K562 (cell line): ENCODE results near the gene CCT5. TPM values are rescaled to one million over a fixed set of nuclear protein-coding genes. Genes with fewer than 3 reads are reported as not detected.
A peak's percentile ranks its signal among the peaks of the same experiment; 100 is the strongest.

Experiments
- CEBPB ChIP-seq: fragments of 450-650 bp; IDR thresholded peaks from 2 replicates; pipeline ENCODE4 v1.6.1; 2016; ENCODE audit warnings: missing genetic modification characterization, missing compliant biosample characterization
- GTF2A2 ChIP-seq: IDR thresholded peaks from 2 replicates; pipeline ENCODE4 v1.6.1; 2016; ENCODE audit warnings: mild to moderate bottlenecking, missing genetic modification characterization, missing compliant biosample characterization
- NCOA6 ChIP-seq: fragments of 450-650 bp; IDR thresholded peaks from 2 replicates; pipeline ENCODE4 v1.6.1; 2017; ENCODE audit warnings: mild to moderate bottlenecking
- NFE2L1 ChIP-seq: fragments of 450-650 bp; IDR thresholded peaks from 2 replicates; pipeline ENCODE4 v1.6.1; 2016; ENCODE audit warnings: missing genetic modification characterization, low read depth, mild to moderate bottlenecking, missing compliant biosample characterization, moderate library complexity, borderline replicate concordance
- RBFOX2 ChIP-seq: fragments of 200-400 bp; formaldehyde crosslinking; IDR thresholded peaks from 2 replicates; pipeline ENCODE4 v1.6.1; 2017; ENCODE audit warnings: low read depth, mild to moderate bottlenecking, low read length, moderate library complexity
- SP1 ChIP-seq: sonication (generic); formaldehyde crosslinking; IDR thresholded peaks from 2 replicates; pipeline ENCODE4 v1.8.1; 2022; ENCODE audit warnings: mild to moderate bottlenecking, missing genetic modification reagents
- ZBTB17 ChIP-seq: fragments of 450-650 bp; formaldehyde crosslinking; IDR thresholded peaks from 2 replicates; pipeline ENCODE4 v1.4.0; 2020; ENCODE audit warnings: mild to moderate bottlenecking
- ZNF175 ChIP-seq: fragments of 200-800 bp; sonication (Bioruptor generic); IDR thresholded peaks from 2 replicates; pipeline ENCODE4 v1.6.1; 2016; ENCODE audit warnings: low read depth, mild to moderate bottlenecking, missing genetic modification characterization, missing compliant biosample characterization
- polyA plus RNA-seq, 8 experiments: library from polyadenylated mRNA; depleted of rRNA in 4 of 8; stranded (reverse) in 5 of 8; unstranded in 3 of 8; fragments of >200 nt; fragmentation: Nextera tagmentation in 2 of 8; fragmentation: Illumina TruSeq in 1 of 8; extraction: Ambion mirVana in 2 of 8; extraction: Trizol in 1 of 8; gene quantifications; 2 replicates each; pipeline versions ENCODE4 v1.2.1 to v1.2.3, GENCODE V29; 2011 to 2014; ENCODE audit warnings: inconsistent platforms in 1 of 8, missing spikeins in 1 of 8
- total RNA-seq, 7 experiments: library from RNA; depleted of rRNA in 6 of 7; stranded (reverse); fragments of >200 nt in 6 of 7; fragmentation: Illumina TruSeq in 2 of 7; extraction: Trizol in 2 of 7; gene quantifications; 2 replicates each; pipeline versions ENCODE4 v1.2.1 to v1.2.3, GENCODE V29; 2011 to 2021; ENCODE audit warnings: low replicate concordance in 1 of 7
- TF ChIP-seq, protein P1 (sequence below), 2 experiments: fragments of 450-650 bp in 1 of 2; sonication (generic) in 1 of 2; formaldehyde crosslinking in 1 of 2; IDR thresholded peaks; 2 replicates each; pipeline versions ENCODE4 v1.7.1 to v1.9.0; 2016 to 2022; ENCODE audit warnings: inconsistent platforms in 1 of 2, mild to moderate bottlenecking in 1 of 2, missing genetic modification reagents in 1 of 2
- TF ChIP-seq, protein P2 (sequence below): fragments of 250-450 bp; sonication (Bioruptor Pico); IDR thresholded peaks from 2 replicates; pipeline ENCODE4 v1.4.0; 2020; ENCODE audit warnings: mild to moderate bottlenecking, moderate library complexity
- TF ChIP-seq, protein P3 (sequence below): sonication (generic); IDR thresholded peaks from 2 replicates; pipeline ENCODE4 v1.6.1; 2016
- TF ChIP-seq, protein P4 (sequence below), 2 experiments: fragments of 450-650 bp; conservative IDR thresholded peaks; 2 replicates each; pipeline ENCODE4 v1.6.1; 2017; ENCODE audit warnings: mild to moderate bottlenecking in 2 of 2, moderate library complexity in 2 of 2

Gene CCT5
- total and polyA plus RNA-seq, 9 of the 15 experiments (the other 6 are each of a cell fraction or from before 2014, with no cell fraction given), result 782 to 1,606 (median 1,153) TPM

- TF ChIP-seq, protein P1, sequence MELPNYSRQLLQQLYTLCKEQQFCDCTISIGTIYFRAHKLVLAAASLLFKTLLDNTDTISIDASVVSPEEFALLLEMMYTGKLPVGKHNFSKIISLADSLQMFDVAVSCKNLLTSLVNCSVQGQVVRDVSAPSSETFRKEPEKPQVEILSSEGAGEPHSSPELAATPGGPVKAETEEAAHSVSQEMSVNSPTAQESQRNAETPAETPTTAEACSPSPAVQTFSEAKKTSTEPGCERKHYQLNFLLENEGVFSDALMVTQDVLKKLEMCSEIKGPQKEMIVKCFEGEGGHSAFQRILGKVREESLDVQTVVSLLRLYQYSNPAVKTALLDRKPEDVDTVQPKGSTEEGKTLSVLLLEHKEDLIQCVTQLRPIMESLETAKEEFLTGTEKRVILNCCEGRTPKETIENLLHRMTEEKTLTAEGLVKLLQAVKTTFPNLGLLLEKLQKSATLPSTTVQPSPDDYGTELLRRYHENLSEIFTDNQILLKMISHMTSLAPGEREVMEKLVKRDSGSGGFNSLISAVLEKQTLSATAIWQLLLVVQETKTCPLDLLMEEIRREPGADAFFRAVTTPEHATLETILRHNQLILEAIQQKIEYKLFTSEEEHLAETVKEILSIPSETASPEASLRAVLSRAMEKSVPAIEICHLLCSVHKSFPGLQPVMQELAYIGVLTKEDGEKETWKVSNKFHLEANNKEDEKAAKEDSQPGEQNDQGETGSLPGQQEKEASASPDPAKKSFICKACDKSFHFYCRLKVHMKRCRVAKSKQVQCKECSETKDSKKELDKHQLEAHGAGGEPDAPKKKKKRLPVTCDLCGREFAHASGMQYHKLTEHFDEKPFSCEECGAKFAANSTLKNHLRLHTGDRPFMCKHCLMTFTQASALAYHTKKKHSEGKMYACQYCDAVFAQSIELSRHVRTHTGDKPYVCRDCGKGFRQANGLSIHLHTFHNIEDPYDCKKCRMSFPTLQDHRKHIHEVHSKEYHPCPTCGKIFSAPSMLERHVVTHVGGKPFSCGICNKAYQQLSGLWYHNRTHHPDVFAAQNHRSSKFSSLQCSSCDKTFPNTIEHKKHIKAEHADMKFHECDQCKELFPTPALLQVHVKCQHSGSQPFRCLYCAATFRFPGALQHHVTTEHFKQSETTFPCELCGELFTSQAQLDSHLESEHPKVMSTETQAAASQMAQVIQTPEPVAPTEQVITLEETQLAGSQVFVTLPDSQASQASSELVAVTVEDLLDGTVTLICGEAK (IDR thresholded peaks at IDR 0.05), result no peak
- TF ChIP-seq, protein P1 (CRISPR knock-in tag; IDR thresholded peaks at IDR 0.05), result no peak
- TF ChIP-seq GTF2A2 (tag), result peak; percentile 4; the same call in 1 of the 2 replicates
- TF ChIP-seq, protein P2, sequence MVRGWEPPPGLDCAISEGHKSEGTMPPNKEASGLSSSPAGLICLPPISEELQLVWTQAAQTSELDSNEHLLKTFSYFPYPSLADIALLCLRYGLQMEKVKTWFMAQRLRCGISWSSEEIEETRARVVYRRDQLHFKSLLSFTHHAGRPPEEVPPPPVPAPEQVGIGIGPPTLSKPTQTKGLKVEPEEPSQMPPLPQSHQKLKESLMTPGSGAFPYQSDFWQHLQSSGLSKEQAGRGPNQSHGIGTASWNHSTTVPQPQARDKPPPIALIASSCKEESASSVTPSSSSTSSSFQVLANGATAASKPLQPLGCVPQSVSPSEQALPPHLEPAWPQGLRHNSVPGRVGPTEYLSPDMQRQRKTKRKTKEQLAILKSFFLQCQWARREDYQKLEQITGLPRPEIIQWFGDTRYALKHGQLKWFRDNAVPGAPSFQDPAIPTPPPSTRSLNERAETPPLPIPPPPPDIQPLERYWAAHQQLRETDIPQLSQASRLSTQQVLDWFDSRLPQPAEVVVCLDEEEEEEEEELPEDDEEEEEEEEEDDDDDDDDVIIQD (CRISPR knock-in tag), result no peak
- TF ChIP-seq RBFOX2, result no peak
- TF ChIP-seq NCOA6, result no peak
- no peak for TF ChIP-seq SP1 (CRISPR knock-in tag)
- TF ChIP-seq, protein P3, sequence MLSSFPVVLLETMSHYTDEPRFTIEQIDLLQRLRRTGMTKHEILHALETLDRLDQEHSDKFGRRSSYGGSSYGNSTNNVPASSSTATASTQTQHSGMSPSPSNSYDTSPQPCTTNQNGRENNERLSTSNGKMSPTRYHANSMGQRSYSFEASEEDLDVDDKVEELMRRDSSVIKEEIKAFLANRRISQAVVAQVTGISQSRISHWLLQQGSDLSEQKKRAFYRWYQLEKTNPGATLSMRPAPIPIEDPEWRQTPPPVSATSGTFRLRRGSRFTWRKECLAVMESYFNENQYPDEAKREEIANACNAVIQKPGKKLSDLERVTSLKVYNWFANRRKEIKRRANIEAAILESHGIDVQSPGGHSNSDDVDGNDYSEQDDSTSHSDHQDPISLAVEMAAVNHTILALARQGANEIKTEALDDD, result no peak
- no peak for TF ChIP-seq ZBTB17 (CRISPR knock-in tag)
- TF ChIP-seq CEBPB (tag), result no peak
- TF ChIP-seq NFE2L1, result peak; percentile 74
- TF ChIP-seq ZNF175 (CRISPR knock-in tag), result no peak
- TF ChIP-seq, protein P4, sequence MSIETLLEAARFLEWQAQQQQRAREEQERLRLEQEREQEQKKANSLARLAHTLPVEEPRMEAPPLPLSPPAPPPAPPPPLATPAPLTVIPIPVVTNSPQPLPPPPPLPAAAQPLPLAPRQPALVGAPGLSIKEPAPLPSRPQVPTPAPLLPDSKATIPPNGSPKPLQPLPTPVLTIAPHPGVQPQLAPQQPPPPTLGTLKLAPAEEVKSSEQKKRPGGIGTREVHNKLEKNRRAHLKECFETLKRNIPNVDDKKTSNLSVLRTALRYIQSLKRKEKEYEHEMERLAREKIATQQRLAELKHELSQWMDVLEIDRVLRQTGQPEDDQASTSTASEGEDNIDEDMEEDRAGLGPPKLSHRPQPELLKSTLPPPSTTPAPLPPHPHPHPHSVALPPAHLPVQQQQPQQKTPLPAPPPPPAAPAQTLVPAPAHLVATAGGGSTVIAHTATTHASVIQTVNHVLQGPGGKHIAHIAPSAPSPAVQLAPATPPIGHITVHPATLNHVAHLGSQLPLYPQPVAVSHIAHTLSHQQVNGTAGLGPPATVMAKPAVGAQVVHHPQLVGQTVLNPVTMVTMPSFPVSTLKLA (conservative IDR thresholded peaks at IDR 0.05), result peak in 1 of 2 experiments; percentile 4; a peak in 1 of 4 replicates
Observed at GRCh38 chr5:10310066-10310779, 60.1 kb downstream of the CCT5 start (continued).
